Stomach (tissue), 9 donors: ENCODE measurements around the gene NFATC2. TPM values are rescaled to one million over a fixed set of nuclear protein-coding genes. Genes with fewer than 3 reads are reported as not detected.
A peak's percentile ranks its signal among the peaks of the same experiment; 100 is the strongest.

Experiments
- DNase-seq, 2 donors: peaks; one replicate each; pipeline versions ENCODE4 v3.0.0 to v3.0.0-alpha.2; 2013 to 2019
- H3K27ac ChIP-seq, 5 donors: fragments of 200-600 bp in 4 of 5; sonication (generic) in 4 of 5; one replicate each; pipeline ENCODE4 v1.5.1; 2013 to 2019; ENCODE audit warnings: mild to moderate bottlenecking in 1 of 5, moderate library complexity in 1 of 5
- H3K27me3 ChIP-seq, 3 donors: fragments of 200-600 bp; sonication (generic); one replicate each; pipeline ENCODE4 v1.5.1; 2017 to 2019; ENCODE audit warnings: mixed run types in 1 of 3
- H3K36me3 ChIP-seq, 4 donors: fragments of 200-600 bp; sonication (generic); 1 replicate in 3 of 4; 2 replicates in 1 of 4; pipeline ENCODE4 v1.5.1; 2016 to 2019
- H3K4me1 ChIP-seq, 4 donors: fragments of 200-600 bp; sonication (generic); one replicate each; pipeline ENCODE4 v1.5.1; 2016 to 2019
- H3K4me3 ChIP-seq, 4 donors: fragments of 200-600 bp; sonication (generic) in 3 of 4; one replicate each; pipeline ENCODE4 v1.5.1; 2016 to 2019; ENCODE audit warnings: mild to moderate bottlenecking in 1 of 4
- H3K9me3 ChIP-seq, 4 donors: fragments of 200-600 bp; sonication (generic); one replicate each; pipeline ENCODE4 v1.5.1; 2016 to 2019
- CTCF ChIP-seq, 7 experiments: fragments of 450-650 bp in 4 of 7; fragments of 200-600 bp in 3 of 7; sonication (generic) in 3 of 7; IDR thresholded peaks; one replicate each; pipeline ENCODE4 v1.5.1; 2016 to 2019; ENCODE audit warnings: antibody characterized with exemption in 7 of 7, control low read depth in 2 of 7, mild to moderate bottlenecking in 1 of 7
- EP300 ChIP-seq: sonication (generic); formaldehyde crosslinking; IDR thresholded peaks from one replicate; pipeline ENCODE4 v1.6.1; 2017; ENCODE audit warnings: antibody characterized with exemption
- POLR2A ChIP-seq, 4 donors: fragments of 450-650 bp; IDR thresholded peaks; one replicate each; pipeline ENCODE4 v1.6.1; 2016; ENCODE audit warnings: antibody characterized with exemption in 4 of 4, control low read depth in 2 of 4, mild to moderate bottlenecking in 1 of 4, moderate library complexity in 1 of 4
- POLR2AphosphoS5 ChIP-seq, 3 donors: sonication (generic); formaldehyde crosslinking; IDR thresholded peaks; one replicate each; pipeline ENCODE4 v1.6.1; 2016; ENCODE audit warnings: antibody characterized with exemption in 3 of 3
- WGBS, 5 donors: extraction: QIAGEN DNeasy Blood & Tissue Kit in 3 of 5; methylation state at CpG; one replicate each; pipeline versions ENCODE4 v1.1.5 to v1.1.7; 2013 to 2018; 5-methylcytosine and 5-hydroxymethylcytosine counted together
- intact Hi-C: fragments of 100-400 bp; cut with DNase I; formaldehyde crosslinking; loops from one replicate; pipeline ENCODE4 v1.15.1; 2023; ENCODE audit warnings: low total_unique reads
- polyA plus RNA-seq, 3 donors: library from polyadenylated mRNA; stranded (reverse); fragments of 200-250 nt; gene quantifications; one replicate each; pipeline ENCODE4 v1.2.3, GENCODE V29; 2013
- total RNA-seq, 5 donors: library from RNA; depleted of rRNA; stranded (reverse); fragments of >200 nt; gene quantifications; one replicate each; pipeline versions ENCODE4 v1.1.0 to v1.2.3, GENCODE V29; 2014 to 2016
- donor health status: healthy with polysubstance abuse.
- donor health status: Bipolar disorder and iron deficiency.
- donor health status: healthy.

Gene NFATC2
- total and polyA plus RNA-seq, 8 donors, result 1.4 to 31.9 (median 8.6) TPM

DNA sequence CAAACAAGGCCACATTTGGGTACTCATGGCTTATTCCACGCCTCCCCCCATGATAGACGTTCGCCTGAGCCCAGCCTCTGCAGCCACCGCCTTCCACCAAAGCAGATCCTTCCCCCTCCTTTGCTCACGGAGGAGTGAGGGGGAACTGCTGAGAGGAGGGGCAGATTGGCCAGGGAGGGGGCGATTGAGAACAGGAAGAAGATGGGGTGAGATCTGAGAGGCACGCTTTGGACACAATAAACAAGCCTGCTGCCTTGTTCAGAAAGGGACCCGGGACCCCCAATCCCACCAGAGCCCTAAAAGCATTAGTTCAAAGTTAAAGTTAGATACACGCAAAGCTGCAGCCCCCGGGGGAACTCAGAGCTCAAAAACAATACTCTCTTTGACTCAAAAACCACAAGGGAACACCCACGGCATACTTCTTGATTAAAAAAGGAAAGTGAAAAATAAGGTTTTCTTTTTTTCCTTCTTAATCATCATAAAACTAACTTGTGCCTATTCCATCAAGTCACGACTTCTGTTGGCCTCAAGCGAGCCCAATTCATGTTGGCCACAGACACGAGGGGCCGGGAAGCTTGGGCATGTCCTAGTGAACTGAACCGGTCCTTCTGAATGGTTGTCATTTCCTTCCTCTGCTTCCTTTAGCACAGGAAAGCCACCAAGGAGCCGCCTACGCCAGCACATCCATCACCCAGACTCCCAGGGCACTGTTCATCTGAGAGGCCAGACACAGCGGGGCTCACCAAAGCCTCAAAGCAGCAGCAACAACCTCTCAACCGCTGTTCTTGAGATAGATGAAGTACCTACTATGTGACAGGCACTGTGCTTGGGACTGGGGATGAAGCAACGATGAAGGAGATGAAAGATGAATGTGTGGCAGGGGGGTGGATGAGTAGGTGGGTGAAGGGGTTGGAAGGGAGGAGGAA is 44.7 kb downstream of the NFATC2 start:
- DNase-seq, result peak in 1 of 2 donors; percentile 47
- Histone ChIP-seq H3K27ac (peak overlapping the region in 2 of 5 donors; percentile 2 to 15), H3K36me3 (peaks cover 0 to 4% (median 2%) of the 10 kb centered on the region in 4 donors), H3K4me3 (no peak overlapping the region), H3K27me3 (peaks cover 0 to under 1% (median 0%) of the 10 kb centered on the region in 3 donors), H3K4me1 (peaks cover 4 to 71% (median 16%) of the 10 kb centered on the region in 4 donors), H3K9me3 (no peaks in the 10 kb centered on the region)
- intact Hi-C loops, result no loop called here
- 50 to 69% (median 65%) methylated on average over 21 of the region's 21 CpGs for WGBS, 5 donors
- TF ChIP-seq POLR2AphosphoS5 (IDR thresholded peaks at IDR 0.05) (no peak), POLR2A (IDR thresholded peaks at IDR 0.05) (no peak), EP300 (no peak), CTCF (IDR thresholded peaks at IDR 0.05) (no peak)

GRCh38 chr20:51496964-51497363 is 45.6 kb downstream of the NFATC2 start:
- DNase-seq, result no peak
- no peak overlapping the region for H3K27ac ChIP-seq
- H3K9me3 ChIP-seq, result no peaks in the 10 kb centered on the region
- H3K36me3 ChIP-seq, result peaks cover 0 to 4% (median 2%) of the 10 kb centered on the region in 4 donors
- TF ChIP-seq POLR2A (IDR thresholded peaks at IDR 0.05) (no peak), EP300 (no peak), POLR2AphosphoS5 (IDR thresholded peaks at IDR 0.05) (no peak), CTCF (IDR thresholded peaks at IDR 0.05) (no peak)
- H3K4me1 ChIP-seq, result peaks cover 12 to 76% (median 25%) of the 10 kb centered on the region in 4 donors
- peaks cover 0 to 9% (median 0%) of the 10 kb centered on the region in 3 donors for H3K27me3 ChIP-seq
- WGBS, 5 donors, result 89 to 96% (median 93%) methylated on average over 7 of the region's 7 CpGs
- no peak overlapping the region for H3K4me3 ChIP-seq
- intact Hi-C loops, result no loop called here

DNA sequence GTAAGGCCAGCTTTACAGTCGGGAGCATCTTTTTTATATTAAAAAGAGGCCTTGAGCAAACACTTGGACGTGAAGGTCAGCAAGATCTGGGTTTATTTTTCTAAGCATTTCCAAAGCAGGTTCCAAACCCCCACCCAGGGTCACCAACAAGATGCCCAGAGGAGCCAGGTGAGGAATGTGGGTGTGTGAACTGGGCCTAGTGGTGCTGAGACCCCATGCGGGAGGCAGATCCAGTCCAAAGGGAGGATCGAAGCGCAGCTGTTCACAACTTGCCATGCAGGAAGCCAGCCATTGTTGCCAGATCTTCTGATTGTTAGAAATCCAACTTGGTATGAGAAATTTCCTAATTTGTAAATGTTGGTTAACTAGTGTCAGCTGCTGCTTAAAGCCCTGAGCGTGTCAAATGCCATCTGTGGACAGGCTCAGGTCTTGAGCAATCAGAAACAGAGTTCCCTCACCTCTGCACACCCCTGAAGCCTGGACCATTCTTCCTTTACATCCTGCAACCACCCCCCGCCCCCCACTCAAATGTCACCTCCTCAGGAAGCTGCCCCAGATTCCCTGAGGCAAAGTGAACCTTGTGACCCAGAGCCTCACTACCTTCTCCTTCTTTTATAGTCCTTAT is 46.5 kb downstream of the NFATC2 start:
- intact Hi-C loops, result no loop called here
- Histone ChIP-seq H3K27me3 (peaks cover 0 to 9% (median 0%) of the 10 kb centered on the region in 3 donors), H3K27ac (no peak overlapping the region), H3K9me3 (no peaks in the 10 kb centered on the region), H3K4me3 (no peak overlapping the region), H3K4me1 (peaks cover 15 to 78% (median 26%) of the 10 kb centered on the region in 4 donors), H3K36me3 (peaks cover 0 to 4% (median 2%) of the 10 kb centered on the region in 4 donors)
- 71 to 84% (median 80%) methylated on average over 6 to 7 of the region's 7 CpGs for WGBS, 5 donors
- TF ChIP-seq EP300 (no peak), CTCF (IDR thresholded peaks at IDR 0.05) (no peak), POLR2AphosphoS5 (IDR thresholded peaks at IDR 0.05) (no peak), POLR2A (IDR thresholded peaks at IDR 0.05) (no peak)
- no peak for DNase-seq

DNA sequence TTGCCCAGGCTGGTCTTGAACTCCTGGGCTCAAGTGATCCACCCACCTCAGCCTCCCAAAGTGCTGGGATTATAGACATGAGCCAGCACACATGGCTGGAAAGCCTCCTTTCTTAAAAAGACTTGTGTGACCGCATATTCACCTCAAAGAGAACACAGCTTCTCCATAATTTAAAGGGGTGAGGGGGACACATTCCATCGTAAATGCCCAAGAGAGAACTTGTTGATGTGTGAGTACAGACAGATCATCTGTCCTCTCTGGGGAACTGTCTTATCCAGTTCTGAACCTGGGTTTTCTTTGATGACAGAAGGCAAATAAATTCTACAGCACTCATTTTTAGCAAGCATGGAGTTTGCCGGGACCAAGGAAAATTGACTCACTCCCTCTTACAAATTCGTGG is 47.2 kb downstream of the NFATC2 start:
- peaks cover 15 to 77% (median 25%) of the 10 kb centered on the region in 4 donors for H3K4me1 ChIP-seq
- intact Hi-C loops, result no loop called here
- TF ChIP-seq POLR2A (IDR thresholded peaks at IDR 0.05), result no peak
- no peak overlapping the region for H3K4me3 ChIP-seq
- H3K36me3 ChIP-seq, result peaks cover 0 to 4% (median 2%) of the 10 kb centered on the region in 4 donors
- peaks cover 0 to 9% (median 0%) of the 10 kb centered on the region in 3 donors for H3K27me3 ChIP-seq
- no peaks in the 10 kb centered on the region for H3K9me3 ChIP-seq
- WGBS, 5 donors, result 80 to 86% (median 84%) methylated on average over 4 of the region's 4 CpGs
- DNase-seq, result no peak
- no peak overlapping the region for H3K27ac ChIP-seq
